GM12878 (cell line): ENCODE results near the gene YAP1. TPM values are rescaled to one million over a fixed set of nuclear protein-coding genes. Genes with fewer than 3 reads are reported as not detected.

Source experiments
- ATAC-seq: fragments of 200-7000 bp; cut with Tn5 transposase; 3 replicates; pipeline ENCODE4 v1.9.1; 2020; ENCODE audit warnings: mild to moderate bottlenecking, moderate library complexity
- BruUV-seq: library from RNA; stranded (reverse); fragments of 400-500 nt; replicated peaks from 2 replicates; lab custom pipeline; 2021; lab: Mats Ljungman, UMichigan
- CTCF ChIA-PET: fragments of 300-600 bp; sonication (Branson Sonifier 250); formaldehyde crosslinking; extraction: SDS; loops from one replicate; lab custom pipeline; 2021; ENCODE audit warnings: inconsistent platforms; lab: Yijun Ruan, JAX
- POLR2A ChIA-PET: fragments of 350-600 bp; formaldehyde crosslinking; extraction: SDS; loops from one replicate; lab custom pipeline; 2021; ENCODE audit warnings: inconsistent platforms; lab: Charles Lee
- RAD21 ChIA-PET: fragments of 300-600 bp; sonication (Branson Sonifier 250); formaldehyde crosslinking; loops from one replicate; lab custom pipeline; 2023; ENCODE audit warnings: antibody characterized with exemption; ENCODE audit not compliant: unreplicated experiment; lab: Charles Lee
- SMC1A ChIA-PET: fragments of 300-600 bp; sonication (Branson Sonifier 250); formaldehyde crosslinking; loops from one replicate; lab custom pipeline; 2023; ENCODE audit not compliant: unreplicated experiment, uncharacterized antibody; lab: Charles Lee
- DNase-seq: peaks from one replicate; pipeline ENCODE4 v3.0.0-alpha.2; 2011; ENCODE audit warnings: low read depth, low spot score
- FAIRE-seq: peaks from 3 replicates; lab custom pipeline; 2011; peaks lifted over from hg19 to GRCh38; lab: Jason Lieb, UNC
- H2AFZ ChIP-seq: 2 replicates; pipeline ENCODE4 v1.6.0; 2011; ENCODE audit warnings: low read depth, low read length, control low read depth; ENCODE audit not compliant: control insufficient read depth
- H3K27ac ChIP-seq: 2 replicates; pipeline ENCODE4 v1.5.1; 2011; ENCODE audit warnings: control low read depth; ENCODE audit not compliant: control insufficient read depth, insufficient read depth
- H3K27me3 ChIP-seq, 2 experiments: replicated peaks in 1 of 2; 2 replicates each; pipeline versions ENCODE4 v1.6.0 to v1.6.1; 2011; ENCODE audit warnings: low read length in 1 of 2; ENCODE audit not compliant: control insufficient read depth in 2 of 2, insufficient read depth in 2 of 2
- H3K36me3 ChIP-seq, 2 experiments: 2 replicates each; pipeline ENCODE4 v1.5.1; 2011; ENCODE audit warnings: low read length in 1 of 2; ENCODE audit not compliant: control insufficient read depth in 2 of 2, insufficient read depth in 2 of 2
- H3K4me1 ChIP-seq: 2 replicates; pipeline ENCODE4 v1.6.1; 2011; ENCODE audit warnings: mild to moderate bottlenecking, low read length, moderate library complexity, mixed read lengths; ENCODE audit not compliant: control insufficient read depth, insufficient read depth
- H3K4me2 ChIP-seq: 2 replicates; pipeline ENCODE4 v1.6.0; 2011; ENCODE audit warnings: control low read depth; ENCODE audit not compliant: control insufficient read depth, insufficient read depth
- H3K4me3 ChIP-seq: fragments of 200-600 bp; sonication (generic); 2 replicates; pipeline ENCODE4 v1.5.1; 2016
- H3K79me2 ChIP-seq: 2 replicates; pipeline ENCODE4 v1.6.0; 2011; ENCODE audit warnings: low read length; ENCODE audit not compliant: control insufficient read depth, insufficient read depth
- H3K9ac ChIP-seq: 2 replicates; pipeline ENCODE4 v1.8.0; 2011; ENCODE audit warnings: low read length, control low read depth, mixed read lengths; ENCODE audit not compliant: control insufficient read depth, insufficient read depth
- H3K9me3 ChIP-seq: replicated peaks from 3 replicates; pipeline ENCODE4 v1.5.1; 2011; ENCODE audit warnings: mild to moderate bottlenecking, low read length; ENCODE audit not compliant: control insufficient read depth, insufficient read depth
- H4K20me1 ChIP-seq: 2 replicates; pipeline ENCODE4 v1.6.0; 2011; ENCODE audit not compliant: control insufficient read depth, insufficient read depth
- BHLHE40 ChIP-seq, 2 experiments: fragments of 450-650 bp in 1 of 2; IDR thresholded peaks; 2 replicates each; pipeline ENCODE4 v1.6.1; 2011 to 2017; ENCODE audit warnings: low read depth in 2 of 2, borderline replicate concordance in 1 of 2, improper control_type of control experiment in 1 of 2, low read length in 1 of 2, mild to moderate bottlenecking in 1 of 2
- CBX3 ChIP-seq: fragments of 200-600 bp; sonication (generic); IDR thresholded peaks from 2 replicates; pipeline ENCODE4 v1.6.1; 2016; ENCODE audit warnings: low read depth, borderline replicate concordance
- CHD2 ChIP-seq: IDR thresholded peaks from 2 replicates; pipeline ENCODE4 v1.6.1; 2011; ENCODE audit warnings: low read depth, low read length, improper control_type of control experiment, borderline replicate concordance
- ESRRA ChIP-seq: IDR thresholded peaks from 2 replicates; pipeline ENCODE4 v1.6.1; 2012; ENCODE audit warnings: mild to moderate bottlenecking, low read length, improper control_type of control experiment
- FOXM1 ChIP-seq: IDR thresholded peaks from 2 replicates; pipeline ENCODE4 v1.6.1; 2012; ENCODE audit warnings: low read depth, mild to moderate bottlenecking, inconsistent platforms, low read length, moderate library complexity
- GABPA ChIP-seq: IDR thresholded peaks from 2 replicates; pipeline ENCODE4 v1.6.1; 2014; ENCODE audit warnings: antibody characterized with exemption, low read depth, mild to moderate bottlenecking, inconsistent platforms
- HDAC2 ChIP-seq: fragments of 200-600 bp; sonication (generic); IDR thresholded peaks from 2 replicates; pipeline ENCODE4 v1.6.1; 2017
- MTA3 ChIP-seq: IDR thresholded peaks from 2 replicates; pipeline ENCODE4 v1.6.1; 2012; ENCODE audit warnings: low read length, inconsistent platforms, borderline replicate concordance
- MXI1 ChIP-seq: fragments of 150-350 bp; IDR thresholded peaks from 2 replicates; pipeline ENCODE4 v1.6.1; 2011; ENCODE audit warnings: low read depth, mild to moderate bottlenecking, inconsistent platforms, low read length, improper control_type of control experiment
- STAT3 ChIP-seq: IDR thresholded peaks from 2 replicates; pipeline ENCODE4 v1.6.1; 2011; ENCODE audit warnings: low read depth, low read length, improper control_type of control experiment
- SUZ12 ChIP-seq: fragments of 200-600 bp; sonication (generic); IDR thresholded peaks from one replicate; pipeline ENCODE4 v1.6.1; 2018; ENCODE audit warnings: antibody characterized with exemption, mild to moderate bottlenecking; ENCODE audit not compliant: unreplicated experiment
- ZNF217 ChIP-seq: fragments of 450-650 bp; IDR thresholded peaks from 2 replicates; pipeline ENCODE4 v1.6.1; 2017; ENCODE audit warnings: antibody characterized with exemption, mild to moderate bottlenecking
- WGBS: methylation state at CpG from one replicate; pipeline ENCODE4 v1.1.6; 2016; ENCODE audit warnings: low lambda C conversion rate; ENCODE audit not compliant: insufficient replicate concordance, insufficient coverage; ENCODE audit errors: missing lambda C conversion rate; 5-methylcytosine and 5-hydroxymethylcytosine counted together
- in situ Hi-C: fragments of 300-500 bp; cut with MboI; formaldehyde crosslinking; loops from 9 replicates; pipeline ENCODE4 v1.14.3; 2018; ENCODE audit warnings: mixed read lengths
- intact Hi-C: fragments of 100-400 bp; cut with micrococcal nuclease; formaldehyde crosslinking; loops from one replicate; pipeline ENCODE4 v1.14.2; 2022; ENCODE audit not compliant: unreplicated experiment
- polyA plus RNA-seq, 11 experiments: library from polyadenylated mRNA; depleted of rRNA in 4 of 11; unstranded in 6 of 11; stranded (reverse) in 5 of 11; fragments of >200 nt; fragmentation: Nextera tagmentation in 4 of 11; fragmentation: Illumina TruSeq in 1 of 11; extraction: Ambion mirVana in 4 of 11; extraction: Trizol in 1 of 11; gene quantifications; 1 replicate in 1 of 11; 2 replicates in 10 of 11; pipeline versions ENCODE4 v1.2.1 to v1.2.3, GENCODE V29; 2011 to 2016; ENCODE audit warnings: inconsistent platforms in 2 of 11, missing spikeins in 2 of 11, low read depth in 1 of 11
- total RNA-seq, 4 experiments: library from RNA; depleted of rRNA in 3 of 4; stranded (reverse); fragments of >200 nt in 3 of 4; fragmentation: Illumina TruSeq in 1 of 4; extraction: Trizol in 1 of 4; gene quantifications; 2 replicates each; pipeline versions ENCODE4 v1.2.1 to v1.2.3, GENCODE V29; 2013 to 2021
- TF ChIP-seq, protein P1 (sequence below): fragments of 450-650 bp; conservative IDR thresholded peaks from 2 replicates; pipeline ENCODE4 v1.6.1; 2017; ENCODE audit warnings: mild to moderate bottlenecking, moderate library complexity
- TF ChIP-seq, protein P2 (sequence below): IDR thresholded peaks from 2 replicates; pipeline ENCODE4 v1.6.1; 2011; ENCODE audit warnings: borderline replicate concordance, low read depth, mild to moderate bottlenecking, moderate library complexity, mixed read lengths, low read length; ENCODE audit not compliant: insufficient read depth; ENCODE audit errors: extremely low read length
- TF ChIP-seq, protein P3 (sequence below): fragments of 450-650 bp; IDR thresholded peaks from 2 replicates; pipeline ENCODE4 v1.6.1; 2016; ENCODE audit warnings: mild to moderate bottlenecking
- TF ChIP-seq, protein P4 (sequence below): fragments of 450-650 bp; IDR thresholded peaks from 2 replicates; pipeline ENCODE4 v1.6.1; 2017; ENCODE audit warnings: mild to moderate bottlenecking, moderate library complexity
- TF ChIP-seq, protein P5 (sequence below): IDR thresholded peaks from 2 replicates; pipeline ENCODE4 v1.6.1; 2012; ENCODE audit warnings: low read depth, low read length, improper control_type of control experiment

YAP1 gene
- total and polyA plus RNA-seq, 10 of the 15 experiments (the other 5 are each of a cell fraction or from before 2014, with no cell fraction given), result 0.03 to 0.33 (median 0.10) TPM; not detected in 6

DNA sequence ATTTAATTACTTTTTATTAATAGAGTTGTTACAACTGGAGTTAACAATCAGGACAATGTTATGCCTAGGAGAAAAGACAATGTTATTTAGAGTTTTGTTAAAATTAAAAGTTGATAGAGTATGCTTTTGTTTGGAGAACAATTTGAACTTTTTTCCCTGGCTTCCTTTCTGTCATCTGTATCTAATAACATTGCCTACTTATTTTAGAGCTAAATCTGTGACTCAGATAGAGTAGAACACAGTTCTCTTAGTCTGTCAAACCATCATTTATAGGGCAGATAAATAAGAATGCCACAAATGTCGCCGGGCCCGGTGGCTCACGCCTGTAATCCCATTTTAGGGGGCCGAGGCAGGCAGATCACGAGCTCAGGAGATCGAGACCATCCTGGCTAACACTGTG, 28.9 kb upstream of the YAP1 start:
- ATAC-seq, result no peak
- FAIRE-seq, result no peak
- ChIA-PET POLR2A (no interaction called here), CTCF (no interaction called here), RAD21 (no interaction called here), SMC1A (no interaction called here)
- Histone ChIP-seq H3K9ac (no peak overlapping the region), H4K20me1 (no peaks in the 10 kb centered on the region), H3K79me2 (no peaks in the 10 kb centered on the region), H3K9me3 (no peaks in the 10 kb centered on the region), H3K36me3 (no peaks in the 10 kb centered on the region), H3K4me1 (no peaks in the 10 kb centered on the region), H2AFZ (no peak overlapping the region), H3K27ac (no peak overlapping the region), H3K27me3 (no peaks in the 10 kb centered on the region), H3K4me3 (no peak overlapping the region), H3K4me2 (no peak overlapping the region)
- BruUV-seq, result no TSS peak
- in situ Hi-C loops, result no loop called here
- 44% methylated on average over 7 of the region's 7 CpGs for WGBS
- DNase-seq, result no peak
- intact Hi-C loops, result no loop called here
- TF ChIP-seq, protein P1, sequence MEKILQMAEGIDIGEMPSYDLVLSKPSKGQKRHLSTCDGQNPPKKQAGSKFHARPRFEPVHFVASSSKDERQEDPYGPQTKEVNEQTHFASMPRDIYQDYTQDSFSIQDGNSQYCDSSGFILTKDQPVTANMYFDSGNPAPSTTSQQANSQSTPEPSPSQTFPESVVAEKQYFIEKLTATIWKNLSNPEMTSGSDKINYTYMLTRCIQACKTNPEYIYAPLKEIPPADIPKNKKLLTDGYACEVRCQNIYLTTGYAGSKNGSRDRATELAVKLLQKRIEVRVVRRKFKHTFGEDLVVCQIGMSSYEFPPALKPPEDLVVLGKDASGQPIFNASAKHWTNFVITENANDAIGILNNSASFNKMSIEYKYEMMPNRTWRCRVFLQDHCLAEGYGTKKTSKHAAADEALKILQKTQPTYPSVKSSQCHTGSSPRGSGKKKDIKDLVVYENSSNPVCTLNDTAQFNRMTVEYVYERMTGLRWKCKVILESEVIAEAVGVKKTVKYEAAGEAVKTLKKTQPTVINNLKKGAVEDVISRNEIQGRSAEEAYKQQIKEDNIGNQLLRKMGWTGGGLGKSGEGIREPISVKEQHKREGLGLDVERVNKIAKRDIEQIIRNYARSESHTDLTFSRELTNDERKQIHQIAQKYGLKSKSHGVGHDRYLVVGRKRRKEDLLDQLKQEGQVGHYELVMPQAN, result no peak
- TF ChIP-seq SUZ12 (no peak), ESRRA (no peak), GABPA (no peak), CBX3 (no peak), HDAC2 (no peak), MTA3 (no peak), FOXM1 (no peak), ZNF217 (no peak), BHLHE40 (IDR thresholded peaks at IDR 0.05; ENCODE audit: borderline replicate concordance in 1 of 2, low read depth in 2 of 2, low read length in 1 of 2) (no peak), CHD2 (no peak), MXI1 (no peak), STAT3 (no peak)
- TF ChIP-seq, protein P2, sequence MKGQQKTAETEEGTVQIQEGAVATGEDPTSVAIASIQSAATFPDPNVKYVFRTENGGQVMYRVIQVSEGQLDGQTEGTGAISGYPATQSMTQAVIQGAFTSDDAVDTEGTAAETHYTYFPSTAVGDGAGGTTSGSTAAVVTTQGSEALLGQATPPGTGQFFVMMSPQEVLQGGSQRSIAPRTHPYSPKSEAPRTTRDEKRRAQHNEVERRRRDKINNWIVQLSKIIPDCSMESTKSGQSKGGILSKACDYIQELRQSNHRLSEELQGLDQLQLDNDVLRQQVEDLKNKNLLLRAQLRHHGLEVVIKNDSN, result no peak
- TF ChIP-seq, protein P3, sequence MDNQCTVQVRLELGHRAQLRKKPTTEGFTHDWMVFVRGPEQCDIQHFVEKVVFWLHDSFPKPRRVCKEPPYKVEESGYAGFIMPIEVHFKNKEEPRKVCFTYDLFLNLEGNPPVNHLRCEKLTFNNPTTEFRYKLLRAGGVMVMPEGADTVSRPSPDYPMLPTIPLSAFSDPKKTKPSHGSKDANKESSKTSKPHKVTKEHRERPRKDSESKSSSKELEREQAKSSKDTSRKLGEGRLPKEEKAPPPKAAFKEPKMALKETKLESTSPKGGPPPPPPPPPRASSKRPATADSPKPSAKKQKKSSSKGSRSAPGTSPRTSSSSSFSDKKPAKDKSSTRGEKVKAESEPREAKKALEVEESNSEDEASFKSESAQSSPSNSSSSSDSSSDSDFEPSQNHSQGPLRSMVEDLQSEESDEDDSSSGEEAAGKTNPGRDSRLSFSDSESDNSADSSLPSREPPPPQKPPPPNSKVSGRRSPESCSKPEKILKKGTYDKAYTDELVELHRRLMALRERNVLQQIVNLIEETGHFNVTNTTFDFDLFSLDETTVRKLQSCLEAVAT, result no peak
- TF ChIP-seq, protein P4, sequence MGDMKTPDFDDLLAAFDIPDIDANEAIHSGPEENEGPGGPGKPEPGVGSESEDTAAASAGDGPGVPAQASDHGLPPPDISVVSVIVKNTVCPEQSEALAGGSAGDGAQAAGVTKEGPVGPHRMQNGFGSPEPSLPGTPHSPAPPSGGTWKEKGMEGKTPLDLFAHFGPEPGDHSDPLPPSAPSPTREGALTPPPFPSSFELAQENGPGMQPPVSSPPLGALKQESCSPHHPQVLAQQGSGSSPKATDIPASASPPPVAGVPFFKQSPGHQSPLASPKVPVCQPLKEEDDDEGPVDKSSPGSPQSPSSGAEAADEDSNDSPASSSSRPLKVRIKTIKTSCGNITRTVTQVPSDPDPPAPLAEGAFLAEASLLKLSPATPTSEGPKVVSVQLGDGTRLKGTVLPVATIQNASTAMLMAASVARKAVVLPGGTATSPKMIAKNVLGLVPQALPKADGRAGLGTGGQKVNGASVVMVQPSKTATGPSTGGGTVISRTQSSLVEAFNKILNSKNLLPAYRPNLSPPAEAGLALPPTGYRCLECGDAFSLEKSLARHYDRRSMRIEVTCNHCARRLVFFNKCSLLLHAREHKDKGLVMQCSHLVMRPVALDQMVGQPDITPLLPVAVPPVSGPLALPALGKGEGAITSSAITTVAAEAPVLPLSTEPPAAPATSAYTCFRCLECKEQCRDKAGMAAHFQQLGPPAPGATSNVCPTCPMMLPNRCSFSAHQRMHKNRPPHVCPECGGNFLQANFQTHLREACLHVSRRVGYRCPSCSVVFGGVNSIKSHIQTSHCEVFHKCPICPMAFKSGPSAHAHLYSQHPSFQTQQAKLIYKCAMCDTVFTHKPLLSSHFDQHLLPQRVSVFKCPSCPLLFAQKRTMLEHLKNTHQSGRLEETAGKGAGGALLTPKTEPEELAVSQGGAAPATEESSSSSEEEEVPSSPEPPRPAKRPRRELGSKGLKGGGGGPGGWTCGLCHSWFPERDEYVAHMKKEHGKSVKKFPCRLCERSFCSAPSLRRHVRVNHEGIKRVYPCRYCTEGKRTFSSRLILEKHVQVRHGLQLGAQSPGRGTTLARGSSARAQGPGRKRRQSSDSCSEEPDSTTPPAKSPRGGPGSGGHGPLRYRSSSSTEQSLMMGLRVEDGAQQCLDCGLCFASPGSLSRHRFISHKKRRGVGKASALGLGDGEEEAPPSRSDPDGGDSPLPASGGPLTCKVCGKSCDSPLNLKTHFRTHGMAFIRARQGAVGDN, result no peak
- TF ChIP-seq, protein P5, sequence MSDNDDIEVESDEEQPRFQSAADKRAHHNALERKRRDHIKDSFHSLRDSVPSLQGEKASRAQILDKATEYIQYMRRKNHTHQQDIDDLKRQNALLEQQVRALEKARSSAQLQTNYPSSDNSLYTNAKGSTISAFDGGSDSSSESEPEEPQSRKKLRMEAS, result no peak
